NCI-H345 treated with DMSO at 0.1 percent for 48 hours (cell line): ENCODE measurements around the gene ODR4.
"Not testable (repeated sequence)": the region's sequence is repeated elsewhere in the genome, so short reads cannot be mapped to it uniquely, and the experiment has no call there.

Experiments
- DNase-seq: peaks from one replicate; lab custom pipeline; 2025; ENCODE audit not compliant: unreplicated experiment; lab: John Stamatoyannopoulos, UW

ODR4 gene

GRCh38 chr1:186420923-186421322, 45.3 kb downstream of the ODR4 start:
- no peak for DNase-seq

GRCh38 chr1:186421446-186421845, 45.8 kb downstream of the ODR4 start:
- DNase-seq: no peak

GRCh38 chr1:186424539-186424938, 48.9 kb downstream of the ODR4 start:
- no peak for DNase-seq

- no peak for DNase-seq
These were observed 50.5 kb downstream of the ODR4 start for GRCh38 chr1:186426118-186426517.

- DNase-seq: no peak
These were observed 53.4 kb downstream of the ODR4 start for GRCh38 chr1:186429017-186429416.

GRCh38 chr1:186435336-186435735, 59.7 kb downstream of the ODR4 start:
- DNase-seq: no peak

GRCh38 chr1:186438567-186438966, 62.9 kb downstream of the ODR4 start:
- no peak for DNase-seq

GRCh38 chr1:186440584-186440983, 64.9 kb downstream of the ODR4 start:
- no peak for DNase-seq

GRCh38 chr1:186442651-186443375, 67.2 kb downstream of the ODR4 start:
- no peak for DNase-seq

GRCh38 chr1:186443638-186444037, 68.0 kb downstream of the ODR4 start:
- no peak for DNase-seq

GRCh38 chr1:186446152-186446551, 70.5 kb downstream of the ODR4 start:
- DNase-seq: no peak

GRCh38 chr1:186454981-186455380, 79.3 kb downstream of the ODR4 start:
- DNase-seq: no peak

- no peak for DNase-seq
These were observed 81.2 kb downstream of the ODR4 start for GRCh38 chr1:186456729-186457255.

GRCh38 chr1:186459161-186459560, 83.5 kb downstream of the ODR4 start:
- not testable (repeated sequence) for DNase-seq

GRCh38 chr1:186461014-186461413, 85.4 kb downstream of the ODR4 start, which contains the start of gene PDC:
Gene PDC, minus strand, starts transcription at chr1:186461114. Its CDS starts 11,655 bp downstream, at chr1:186449459.
- no peak for DNase-seq

- no peak for DNase-seq
These were observed 87.9 kb downstream of the ODR4 start for GRCh38 chr1:186463511-186463910.

- no peak for DNase-seq
These were observed 88.3 kb downstream of the ODR4 start for GRCh38 chr1:186463926-186464325.

GRCh38 chr1:186465491-186465890, 89.9 kb downstream of the ODR4 start:
- DNase-seq: not testable (repeated sequence)

- DNase-seq: no peak
These were observed 90.3 kb downstream of the ODR4 start for GRCh38 chr1:186465946-186466345.
